OCI-LY1 (cell line): ENCODE measurements around the gene NOXO1.

Experiments used
- H2AFZ ChIP-seq: fragments of 200-600 bp; sonication (generic), shearing (Covaris generic); 2 replicates; pipeline ENCODE4 v1.6.0; 2014; ENCODE audit warnings: antibody characterized with exemption, mild to moderate bottlenecking, low read length
- H3F3A ChIP-seq: fragments of 200-600 bp; sonication (generic), shearing (Covaris generic); 2 replicates; pipeline ENCODE4 v1.6.0; 2014; ENCODE audit warnings: mild to moderate bottlenecking, antibody characterized with exemption, low read length, moderate library complexity; ENCODE audit not compliant: insufficient read depth
- H3K27ac ChIP-seq: fragments of 200-600 bp; sonication (generic); 2 replicates; pipeline ENCODE4 v1.5.1; 2014; ENCODE audit warnings: low read length, mixed run types, mild to moderate bottlenecking, low read depth; ENCODE audit not compliant: poor library complexity, severe bottlenecking
- H3K27me3 ChIP-seq: fragments of 200-600 bp; sonication (generic); 2 replicates; pipeline ENCODE4 v1.6.0; 2014; ENCODE audit warnings: antibody characterized with exemption, mild to moderate bottlenecking, low read length, moderate library complexity; ENCODE audit not compliant: insufficient read depth
- H3K36me3 ChIP-seq: fragments of 200-600 bp; sonication (generic); 2 replicates; pipeline ENCODE4 v1.6.1; 2014; ENCODE audit warnings: mild to moderate bottlenecking, antibody characterized with exemption, low read length, moderate library complexity, mixed read lengths; ENCODE audit not compliant: insufficient read depth
- H3K4me1 ChIP-seq: fragments of 200-600 bp; sonication (generic); 2 replicates; pipeline ENCODE4 v1.5.1; 2014; ENCODE audit warnings: mild to moderate bottlenecking, low read length, moderate library complexity; ENCODE audit not compliant: insufficient read depth, severe bottlenecking
- H3K4me2 ChIP-seq: fragments of 200-600 bp; sonication (generic), shearing (Covaris generic); 2 replicates; pipeline ENCODE4 v1.6.1; 2014; ENCODE audit warnings: low read length
- H3K4me3 ChIP-seq: fragments of 200-600 bp; sonication (generic); 2 replicates; pipeline ENCODE4 v1.5.1; 2014; ENCODE audit warnings: low read length, low read depth, mild to moderate bottlenecking, mixed read lengths; ENCODE audit not compliant: poor library complexity, severe bottlenecking
- H3K79me2 ChIP-seq: fragments of 200-600 bp; shearing (Covaris generic); 2 replicates; pipeline ENCODE4 v1.6.1; 2016; ENCODE audit warnings: mixed run types, low read length, mixed read lengths; ENCODE audit not compliant: insufficient read depth
- H3K9ac ChIP-seq: fragments of 200-600 bp; sonication (generic), shearing (Covaris generic); 2 replicates; pipeline ENCODE4 v1.6.1; 2014; ENCODE audit warnings: mild to moderate bottlenecking, low read length, mixed read lengths
- H3K9me2 ChIP-seq: fragments of 200-600 bp; sonication (generic), shearing (Covaris generic); 2 replicates; pipeline ENCODE4 v1.6.1; 2014; ENCODE audit warnings: low read depth, mild to moderate bottlenecking, low read length, mixed read lengths
- H3K9me3 ChIP-seq: fragments of 200-600 bp; shearing (Covaris generic); 2 replicates; pipeline ENCODE4 v1.6.1; 2014; ENCODE audit warnings: low read length, mixed read lengths
- H4K20me1 ChIP-seq: fragments of 200-600 bp; sonication (generic), shearing (Covaris generic); 2 replicates; pipeline ENCODE4 v1.6.0; 2016; ENCODE audit warnings: mild to moderate bottlenecking, low read length; ENCODE audit not compliant: insufficient read depth
- CTCF ChIP-seq: fragments of 200-600 bp; sonication (generic), shearing (Covaris generic); IDR thresholded peaks from 2 replicates; pipeline ENCODE4 v1.5.1; 2017; ENCODE audit warnings: mild to moderate bottlenecking, antibody characterized with exemption, low read length, moderate library complexity, mixed read lengths
- EZH2 ChIP-seq: fragments of 200-600 bp; sonication (generic), shearing (Covaris generic); IDR thresholded peaks from 2 replicates; pipeline ENCODE4 v1.8.0; 2017; ENCODE audit warnings: borderline replicate concordance, mixed run types, mild to moderate bottlenecking, antibody characterized with exemption, low read length, moderate library complexity, mixed read lengths

NOXO1 gene

GRCh38 chr16:1981398-1981836, at the start of gene NOXO1:
TSS of gene NOXO1 (minus strand) at chr16:1981469. CDS start at chr16:1981179, 290 bp downstream.
- H3K4me1 ChIP-seq: peaks cover 22% of the 10 kb centered on the region
- peaks cover 35% of the 10 kb centered on the region for H3K36me3 ChIP-seq
- no peaks in the 10 kb centered on the region for H4K20me1 ChIP-seq
- no peak within 1 kb of the TSS for H3K9ac ChIP-seq
- H3K79me2 ChIP-seq: no peaks in the 10 kb centered on the region
- H3K4me3 ChIP-seq: no peak within 1 kb of the TSS
- no peak for TF ChIP-seq CTCF
- TF ChIP-seq EZH2: no peak
- no peaks in the 10 kb centered on the region for H3K9me2 ChIP-seq
- H3K27me3 ChIP-seq: no peaks in the 10 kb centered on the region; the same call in 1 of the 2 replicates
- H3F3A ChIP-seq: no peaks in the 10 kb centered on the region
- no peaks in the 10 kb centered on the region for H3K9me3 ChIP-seq
- H2AFZ ChIP-seq: no peak within 1 kb of the TSS
- no peak within 1 kb of the TSS for H3K27ac ChIP-seq
- no peak within 1 kb of the TSS for H3K4me2 ChIP-seq

- no peak for TF ChIP-seq EZH2
- TF ChIP-seq CTCF: no peak
- Histone ChIP-seq H4K20me1 (no peaks in the 10 kb centered on the region), H3K4me3 (no peak overlapping the region), H3K27me3 (peaks cover 28% of the 10 kb centered on the region), H3K4me2 (no peak overlapping the region), H2AFZ (no peak overlapping the region), H3K9me3 (no peaks in the 10 kb centered on the region), H3K9me2 (no peaks in the 10 kb centered on the region), H3F3A (no peaks in the 10 kb centered on the region), H3K79me2 (no peaks in the 10 kb centered on the region), H3K4me1 (peaks cover 4% of the 10 kb centered on the region), H3K27ac (no peak overlapping the region), H3K36me3 (no peaks in the 10 kb centered on the region), H3K9ac (no peak overlapping the region)
Observed at GRCh38 chr16:2030036-2030435, 48.8 kb upstream of the NOXO1 start.

GRCh38 chr16:2029350-2029749, 48.1 kb upstream of the NOXO1 start:
- H3K27me3 ChIP-seq: peaks cover 28% of the 10 kb centered on the region
- H3K9me2 ChIP-seq: no peaks in the 10 kb centered on the region
- H3K36me3 ChIP-seq: no peaks in the 10 kb centered on the region
- no peaks in the 10 kb centered on the region for H4K20me1 ChIP-seq
- TF ChIP-seq EZH2 (no peak), CTCF (no peak)
- H3F3A ChIP-seq: no peaks in the 10 kb centered on the region
- H3K27ac ChIP-seq: no peak overlapping the region
- no peak overlapping the region for H3K4me2 ChIP-seq
- H3K9ac ChIP-seq: no peak overlapping the region
- peaks cover 4% of the 10 kb centered on the region for H3K4me1 ChIP-seq
- no peak overlapping the region for H2AFZ ChIP-seq
- H3K9me3 ChIP-seq: no peaks in the 10 kb centered on the region
- H3K79me2 ChIP-seq: no peaks in the 10 kb centered on the region
- H3K4me3 ChIP-seq: no peak overlapping the region
